K562 (cell line): ENCODE results near the gene CD2. TPM values are rescaled to one million over a fixed set of nuclear protein-coding genes. Genes with fewer than 3 reads are reported as not detected.

Experiments
- ATAC-seq: fragments of 200-7000 bp; cut with Tn5 transposase; 3 replicates; pipeline ENCODE4 v1.9.1; 2020; ENCODE audit warnings: moderate library complexity
- Bru-seq: library from RNA; stranded (reverse); fragments of 400-500 nt; gene quantifications from one replicate; lab custom pipeline; 2021; lab: Mats Ljungman, UMichigan
- BruChase-seq, 2 experiments: library from RNA; stranded (reverse); fragments of 400-500 nt; gene quantifications; one replicate each; lab custom pipeline; 2021; lab: Mats Ljungman, UMichigan
- BruUV-seq: library from RNA; stranded (reverse); fragments of 400-500 nt; replicated peaks from 2 replicates; lab custom pipeline; 2021; lab: Mats Ljungman, UMichigan
- CTCF ChIA-PET: fragments of 300-600 bp; formaldehyde crosslinking; extraction: SDS; loops from one replicate; lab custom pipeline; 2021; ENCODE audit warnings: low intra/inter-chr PET ratio; lab: Yijun Ruan, JAX
- POLR2A ChIA-PET: fragments of 300-600, 350-650 bp; sonication (Branson Sonifier 250); formaldehyde crosslinking; extraction: SDS; loops from one replicate; lab custom pipeline; 2021; ENCODE audit warnings: antibody characterized with exemption, inconsistent platforms; lab: Yijun Ruan, JAX
- DNase-seq, 4 experiments: peaks; one replicate each; pipeline versions ENCODE4 v3.0.0 to v3.0.0-alpha.2; 2011 to 2018; ENCODE audit warnings: low spot score in 3 of 4, mixed read lengths in 3 of 4; ENCODE audit errors: extremely low read depth in 1 of 4
- FAIRE-seq: peaks from 2 replicates; lab custom pipeline; 2011; peaks lifted over from hg19 to GRCh38; lab: Jason Lieb, UNC
- H2AFZ ChIP-seq: 2 replicates; pipeline ENCODE4 v1.6.0; 2011; ENCODE audit warnings: low read depth, low read length, control low read depth, inconsistent platforms
- H3K27ac ChIP-seq: fragments of 200-600 bp; 3 replicates; pipeline ENCODE4 v1.8.0; 2011; ENCODE audit warnings: low read depth, mild to moderate bottlenecking, control low read depth, inconsistent platforms, low read length, moderate library complexity, mixed read lengths; ENCODE audit errors: extremely low read depth
- H3K27me3 ChIP-seq, 2 experiments: fragments of 300-600 bp in 1 of 2; 2 replicates in 1 of 2; 3 replicates in 1 of 2; pipeline versions ENCODE4 v1.6.0 to v1.8.0; 2011; ENCODE audit warnings: inconsistent platforms in 2 of 2, low read length in 2 of 2, mild to moderate bottlenecking in 1 of 2, mixed read lengths in 1 of 2, moderate library complexity in 1 of 2; ENCODE audit not compliant: control insufficient read depth in 2 of 2, insufficient read depth in 2 of 2
- H3K36me3 ChIP-seq: fragments of 300-600 bp; 3 replicates; pipeline ENCODE4 v1.8.0; 2011; ENCODE audit warnings: mild to moderate bottlenecking, low read length, inconsistent platforms; ENCODE audit not compliant: control insufficient read depth, insufficient read depth
- H3K4me1 ChIP-seq, 2 experiments: fragments of 200-600 bp in 1 of 2; replicated peaks in 1 of 2; 2 replicates in 1 of 2; 3 replicates in 1 of 2; pipeline versions ENCODE4 v1.5.1 to v1.8.0; 2011; ENCODE audit warnings: inconsistent platforms in 2 of 2, low read length in 2 of 2, mild to moderate bottlenecking in 1 of 2, mixed read lengths in 1 of 2, moderate library complexity in 1 of 2; ENCODE audit not compliant: control insufficient read depth in 2 of 2, insufficient read depth in 2 of 2
- H3K4me2 ChIP-seq: 2 replicates; pipeline ENCODE4 v1.6.1; 2011; ENCODE audit warnings: low read length, control low read depth, inconsistent platforms, mixed read lengths; ENCODE audit not compliant: insufficient read depth
- H3K4me3 ChIP-seq: fragments of 200-600 bp; sonication (generic), shearing (Covaris generic); 2 replicates; pipeline ENCODE4 v1.5.1; 2016; ENCODE audit warnings: control low read depth, inconsistent platforms
- H3K79me2 ChIP-seq: fragments of 200-600 bp; 3 replicates; pipeline ENCODE4 v1.8.0; 2011; ENCODE audit warnings: low read length, inconsistent platforms; ENCODE audit not compliant: control insufficient read depth, insufficient read depth
- H3K9ac ChIP-seq, 2 experiments: 2 replicates each; pipeline versions ENCODE4 v1.6.0 to v1.6.1; 2011; ENCODE audit warnings: low read depth in 2 of 2, low read length in 2 of 2, control low read depth in 1 of 2, inconsistent platforms in 1 of 2, mild to moderate bottlenecking in 1 of 2, mixed read lengths in 1 of 2; ENCODE audit not compliant: insufficient read depth in 1 of 2
- H3K9me1 ChIP-seq: one replicate; pipeline ENCODE4 v1.6.0; 2011; ENCODE audit warnings: inconsistent platforms, mild to moderate bottlenecking, low read length, moderate library complexity; ENCODE audit not compliant: control insufficient read depth, insufficient read depth
- H3K9me3 ChIP-seq: replicated peaks from 2 replicates; pipeline ENCODE4 v1.5.1; 2011; ENCODE audit warnings: low read depth, low read length, inconsistent platforms; ENCODE audit not compliant: control insufficient read depth, insufficient read depth
- H4K20me1 ChIP-seq: replicated peaks from 2 replicates; pipeline ENCODE4 v1.6.1; 2011; ENCODE audit warnings: low read length, inconsistent platforms, mixed read lengths; ENCODE audit not compliant: control insufficient read depth, insufficient read depth
- CEBPG ChIP-seq, 3 experiments: fragments of 200-800 bp in 1 of 3; sonication (Bioruptor generic) in 1 of 3; sonication (generic) in 1 of 3; formaldehyde crosslinking in 1 of 3; IDR thresholded peaks in 2 of 3; conservative IDR thresholded peaks in 1 of 3; 2 replicates each; pipeline versions ENCODE4 v1.6.1 to v1.8.0; 2016 to 2022; ENCODE audit warnings: missing compliant biosample characterization in 2 of 3, missing genetic modification characterization in 2 of 3, mild to moderate bottlenecking in 1 of 3, missing genetic modification reagents in 1 of 3
- L3MBTL2 ChIP-seq: fragments of 450-650 bp; IDR thresholded peaks from 2 replicates; pipeline ENCODE4 v1.6.1; 2016; ENCODE audit warnings: mild to moderate bottlenecking, moderate library complexity
- MTF1 ChIP-seq: fragments of 250-450 bp; sonication (Bioruptor Pico); IDR thresholded peaks from 2 replicates; pipeline ENCODE4 v1.9.0; 2021; ENCODE audit warnings: moderate library complexity, mild to moderate bottlenecking, inconsistent platforms, borderline replicate concordance
- MYBL2 ChIP-seq, 2 experiments: fragments of 450-650 bp in 1 of 2; sonication (generic) in 1 of 2; formaldehyde crosslinking in 1 of 2; IDR thresholded peaks; 2 replicates each; pipeline versions ENCODE4 v1.6.1 to v1.8.1; 2017 to 2022; ENCODE audit warnings: borderline replicate concordance in 1 of 2, inconsistent platforms in 1 of 2, low read depth in 1 of 2, mild to moderate bottlenecking in 1 of 2, missing genetic modification reagents in 1 of 2, moderate library complexity in 1 of 2
- NONO ChIP-seq, 2 experiments: fragments of 200-400 bp in 1 of 2; fragments of 450-650 bp in 1 of 2; formaldehyde crosslinking in 1 of 2; IDR thresholded peaks; 2 replicates each; pipeline ENCODE4 v1.6.1; 2017; ENCODE audit warnings: low read depth in 2 of 2, mild to moderate bottlenecking in 2 of 2, moderate library complexity in 2 of 2, low read length in 1 of 2
- TFAM ChIP-seq: fragments of 250-450 bp; sonication (Bioruptor Pico); conservative IDR thresholded peaks from 2 replicates; pipeline ENCODE4 v1.5.0; 2021; ENCODE audit warnings: mild to moderate bottlenecking, moderate library complexity
- XRCC4 ChIP-seq: IDR thresholded peaks from one replicate; pipeline ENCODE4 v1.6.1; 2011; ENCODE audit not compliant: insufficient read depth, insufficient read length; ENCODE audit errors: extremely low read depth
- ZBTB49 ChIP-seq: sonication (generic); formaldehyde crosslinking; IDR thresholded peaks from 2 replicates; pipeline ENCODE4 v1.8.0; 2022; ENCODE audit warnings: missing genetic modification reagents, mild to moderate bottlenecking, borderline replicate concordance
- ZNF347 ChIP-seq: fragments of 450-650 bp; formaldehyde crosslinking; IDR thresholded peaks from 2 replicates; pipeline ENCODE4 v1.4.0; 2020; ENCODE audit warnings: low read depth, mild to moderate bottlenecking, moderate library complexity
- ZNF449 ChIP-seq: fragments of 250-450 bp; sonication (Bioruptor Pico); IDR thresholded peaks from 2 replicates; pipeline ENCODE4 v1.8.0; 2022; ENCODE audit warnings: moderate library complexity, mild to moderate bottlenecking, inconsistent platforms
- WGBS: fragments of 100-300 bp; shearing (Covaris generic); methylation state at CpG from one replicate; pipeline ENCODE4 v1.1.6; 2016; ENCODE audit warnings: low coverage, mixed read lengths; ENCODE audit not compliant: insufficient coverage; ENCODE audit errors: missing lambda C conversion rate; 5-methylcytosine and 5-hydroxymethylcytosine counted together
- in situ Hi-C: fragments of 300-500 bp; cut with MboI; formaldehyde crosslinking; loops from 4 replicates; pipeline ENCODE4 v1.15.0; 2018; ENCODE audit warnings: inconsistent platforms, mixed read lengths
- intact Hi-C: fragments of 100-400 bp; cut with micrococcal nuclease; formaldehyde crosslinking; loops from 2 replicates; pipeline ENCODE4 v1.14.2; 2022
- long read RNA-seq, 3 experiments: library from polyadenylated mRNA in 2 of 3; library from RNA in 1 of 3; unstranded in 2 of 3; stranded (forward) in 1 of 3; transcript quantifications; one replicate each; pipeline ENCODE4 v2.0.0, GENCODE V29; 2019 to 2022
- polyA minus RNA-seq, 3 experiments: library from RNA; depleted of rRNA, polyadenylated mRNA; stranded (reverse); fragments of >200 nt; gene quantifications; 2 replicates each; pipeline ENCODE4 v1.2.3, GENCODE V29; 2011
- polyA plus RNA-seq, 8 experiments: library from polyadenylated mRNA; depleted of rRNA in 4 of 8; stranded (reverse) in 5 of 8; unstranded in 3 of 8; fragments of >200 nt; fragmentation: Nextera tagmentation in 2 of 8; fragmentation: Illumina TruSeq in 1 of 8; extraction: Ambion mirVana in 2 of 8; extraction: Trizol in 1 of 8; gene quantifications; 2 replicates each; pipeline versions ENCODE4 v1.2.1 to v1.2.3, GENCODE V29; 2011 to 2014; ENCODE audit warnings: inconsistent platforms in 1 of 8, missing spikeins in 1 of 8
- total RNA-seq, 7 experiments: library from RNA; depleted of rRNA in 6 of 7; stranded (reverse); fragments of >200 nt in 6 of 7; fragmentation: Illumina TruSeq in 2 of 7; extraction: Trizol in 2 of 7; gene quantifications; 2 replicates each; pipeline versions ENCODE4 v1.2.1 to v1.2.3, GENCODE V29; 2011 to 2021; ENCODE audit warnings: low replicate concordance in 1 of 7

CD2 gene
- not detected in 2 replicates for total RNA-seq (2011; cell fraction: chromatin; rRNA removed; ENCODE audit: low replicate concordance)
- not detected in 2 replicates for total RNA-seq (2011; cell fraction: nucleolus; rRNA removed)
- total RNA-seq (2011; cell fraction: nucleoplasm; rRNA removed) = not detected in 2 replicates
- total RNA-seq (2014; rRNA removed) = not detected in 2 replicates
- not detected in 2 replicates for total RNA-seq (2014; rRNA removed; fragmentation: Illumina TruSeq; extraction: Trizol)
- not detected in 2 replicates for total RNA-seq (2015; rRNA removed; fragmentation: Illumina TruSeq; extraction: Trizol)
- 0.16 and 0.29 TPM in 2 replicates for total RNA-seq (2021)
- not detected in 2 replicates for polyA plus RNA-seq (2011; rRNA removed)
- not detected in 2 replicates for polyA plus RNA-seq (2011; cell fraction: cytosol; rRNA removed)
- polyA plus RNA-seq (2011; cell fraction: nucleus; rRNA removed) = not detected in 2 replicates
- polyA plus RNA-seq (2012) = 0.06 TPM in 1 of 2 replicates, not detected in the other
- polyA plus RNA-seq (2014; fragmentation: Illumina TruSeq; extraction: Trizol) = 0.07 TPM in 1 of 2 replicates, not detected in the other
- polyA plus RNA-seq (2014; fragmentation: Nextera tagmentation; extraction: Ambion mirVana) = not detected
- not detected in 2 replicates for polyA plus RNA-seq (2014; rRNA removed)
- polyA minus RNA-seq (2011; rRNA and poly(A)+ RNA removed) = not detected in 2 replicates
- not detected in 2 replicates for polyA minus RNA-seq (2011; cell fraction: cytosol; rRNA and poly(A)+ RNA removed)
- polyA minus RNA-seq (2011; cell fraction: nucleus; rRNA and poly(A)+ RNA removed) = not detected in 2 replicates
- percentile 10 among the genes with signal in this experiment for Bru-seq, nascent RNA
- percentile 10 among the genes with signal in this experiment for BruChase-seq, experiment 1, labeled RNA remaining after a 2-hour chase
- not detected for BruChase-seq, experiment 2, labeled RNA remaining after a 6-hour chase
- long read RNA-seq, experiment 1 = 0 reads
- long read RNA-seq, experiment 2 = 0 reads
- long read RNA-seq, experiment 3 = 0 reads

GRCh38 chr1:116754198-116754977, at the start of gene CD2:
CD2 (plus strand) TSS chr1:116754430; CDS start chr1:116754493, 63 bp downstream.
- Histone ChIP-seq H3K36me3 (no peaks in the 10 kb centered on the region), H3K9ac (no peak within 1 kb of the TSS), H3K27me3 (no peaks in the 10 kb centered on the region), H3K27ac (no peak within 1 kb of the TSS), H3K4me3 (no peak within 1 kb of the TSS), H3K9me1 (no peaks in the 10 kb centered on the region), H3K4me1 (peaks cover 8 to 16% of the 10 kb centered on the region in 2 experiments; a peak in 4 of 5 replicates), H2AFZ (peak within 1 kb of the TSS; percentile 58), H3K4me2 (no peak within 1 kb of the TSS), H3K79me2 (no peaks in the 10 kb centered on the region), H3K9me3 (peaks cover under 1% of the 10 kb centered on the region; the same call in 1 of the 2 replicates), H4K20me1 (no peaks in the 10 kb centered on the region)
- intact Hi-C loops (no loop called here), in situ Hi-C loops (no loop called here)
- peak; percentile 6 for FAIRE-seq
- no peak for ATAC-seq
- 66% methylated on average over 7 of the region's 7 CpGs for WGBS
- ChIA-PET CTCF (no interaction called here), POLR2A (interaction anchor here (0.6 to 1.3 kb wide), 4 partner anchors 10 to 250 kb away, joined by 3 to 6 read pairs (median 4); no protein-coding TSS in a partner anchor)
- DNase-seq = no peak
- BruUV-seq = no TSS peak
- TF ChIP-seq L3MBTL2 = 0 out of 2 replicates have a peak, but pooled peaks have one; percentile 13
- TF ChIP-seq ZBTB49 = no peak
- TF ChIP-seq TFAM (CRISPR knock-in tag) = no peak
- TF ChIP-seq XRCC4 = no peak
- TF ChIP-seq NONO (IDR thresholded peaks at IDR 0.05; ENCODE audit: low read depth in 2 of 2, low read length in 1 of 2) = no peak
- TF ChIP-seq CEBPG (CRISPR knock-in tag; IDR thresholded peaks at IDR 0.05) = no peak
- TF ChIP-seq CEBPG (tag; conservative IDR thresholded peaks at IDR 0.05 in 1 of 2, IDR thresholded peaks at IDR 0.05 in 1 of 2) = peak; percentile 24 to 53; a peak in 2 of 4 replicates
- TF ChIP-seq MYBL2 (IDR thresholded peaks at IDR 0.05; ENCODE audit: low read depth) = no peak
- TF ChIP-seq MYBL2 (CRISPR knock-in tag; IDR thresholded peaks at IDR 0.05; ENCODE audit: borderline replicate concordance) = no peak
- no peak for TF ChIP-seq ZNF347 (CRISPR knock-in tag)
- no peak for TF ChIP-seq MTF1
- no peak for TF ChIP-seq ZNF449
